Measurements from ENCODE around the gene SAP30BP.

Gene SAP30BP

GRCh38 chr17:75738218-75738802 is 71.2 kb downstream of the SAP30BP start:
- Histone ChIP-seq H3K4me2 (ENCODE audit: insufficient read depth, low read length) (no peak overlapping the region), H3K4me3 (ENCODE audit: low read depth in 1 of 2, low read length in 2 of 2) (no peak overlapping the region), H4K20me1 (ENCODE audit: insufficient read depth, low read length) (0 out of 2 replicates have a peak, but pooled peaks cover 4% of the 10 kb centered on the region), H3K27ac (ENCODE audit: low read length) (no peak overlapping the region), H3K9ac (ENCODE audit: low read depth, low read length) (no peak overlapping the region), H3K4me1 (ENCODE audit: insufficient read depth, low read length) (peaks cover 5% of the 10 kb centered on the region; the same call in 1 of the 2 replicates), H3K27me3 (ENCODE audit: insufficient read depth, low read length, poor library complexity) (no peaks in the 10 kb centered on the region), H3K79me2 (ENCODE audit: insufficient read depth, low read length) (no peaks in the 10 kb centered on the region), H3K36me3 (ENCODE audit: insufficient read depth, low read length) (no peaks in the 10 kb centered on the region), H2AFZ (ENCODE audit: low read depth, low read length) (no peak overlapping the region), H3K9me3 (ENCODE audit: insufficient read depth, low read length, severe bottlenecking) (no peaks in the 10 kb centered on the region)
- ATAC-seq (ENCODE audit: insufficient read depth, low read depth): no peak
- no peak for TF ChIP-seq CTCF (IDR thresholded peaks at IDR 0.05; ENCODE audit: borderline replicate concordance, extremely low read depth, low read length, poor library complexity, severe bottlenecking)
- no peak for TF ChIP-seq EZH2 (IDR thresholded peaks at IDR 0.05; ENCODE audit: borderline replicate concordance, low read depth, low read length, severe bottlenecking)
- no peak for DNase-seq

GRCh38 chr17:75739174-75739573 is 72.0 kb downstream of the SAP30BP start:
- no peaks in the 10 kb centered on the region for H3K9me3 ChIP-seq (ENCODE audit: insufficient read depth, low read length, severe bottlenecking)
- H3K27me3 ChIP-seq (ENCODE audit: insufficient read depth, low read length, poor library complexity): no peaks in the 10 kb centered on the region
- DNase-seq: no peak
- peaks cover 5% of the 10 kb centered on the region; the same call in 1 of the 2 replicates for H3K4me1 ChIP-seq (ENCODE audit: insufficient read depth, low read length)
- ATAC-seq (ENCODE audit: insufficient read depth, low read depth): no peak
- H3K4me3 ChIP-seq (ENCODE audit: low read depth in 1 of 2, low read length in 2 of 2): no peak overlapping the region
- no peak overlapping the region for H2AFZ ChIP-seq (ENCODE audit: low read depth, low read length)
- H4K20me1 ChIP-seq (ENCODE audit: insufficient read depth, low read length): 0 out of 2 replicates have a peak, but pooled peaks cover 4% of the 10 kb centered on the region
- H3K9ac ChIP-seq (ENCODE audit: low read depth, low read length): no peak overlapping the region
- TF ChIP-seq EZH2 (IDR thresholded peaks at IDR 0.05; ENCODE audit: borderline replicate concordance, low read depth, low read length, severe bottlenecking): no peak
- no peak for TF ChIP-seq CTCF (IDR thresholded peaks at IDR 0.05; ENCODE audit: borderline replicate concordance, extremely low read depth, low read length, poor library complexity, severe bottlenecking)
- H3K27ac ChIP-seq (ENCODE audit: low read length): no peak overlapping the region
- no peak overlapping the region for H3K4me2 ChIP-seq (ENCODE audit: insufficient read depth, low read length)
- no peaks in the 10 kb centered on the region for H3K36me3 ChIP-seq (ENCODE audit: insufficient read depth, low read length)
- no peaks in the 10 kb centered on the region for H3K79me2 ChIP-seq (ENCODE audit: insufficient read depth, low read length)

GRCh38 chr17:75739801-75740200 is 72.7 kb downstream of the SAP30BP start:
- TF ChIP-seq CTCF (IDR thresholded peaks at IDR 0.05; ENCODE audit: borderline replicate concordance, extremely low read depth, low read length, poor library complexity, severe bottlenecking) (no peak), EZH2 (IDR thresholded peaks at IDR 0.05; ENCODE audit: borderline replicate concordance, low read depth, low read length, severe bottlenecking) (no peak)
- Histone ChIP-seq H2AFZ (ENCODE audit: low read depth, low read length) (no peak overlapping the region), H4K20me1 (ENCODE audit: insufficient read depth, low read length) (0 out of 2 replicates have a peak, but pooled peaks cover 4% of the 10 kb centered on the region), H3K79me2 (ENCODE audit: insufficient read depth, low read length) (no peaks in the 10 kb centered on the region), H3K4me2 (ENCODE audit: insufficient read depth, low read length) (no peak overlapping the region), H3K9ac (ENCODE audit: low read depth, low read length) (no peak overlapping the region), H3K27ac (ENCODE audit: low read length) (no peak overlapping the region), H3K4me1 (ENCODE audit: insufficient read depth, low read length) (0 out of 2 replicates have a peak, but pooled peaks cover 1% of the 10 kb centered on the region), H3K4me3 (ENCODE audit: low read depth in 1 of 2, low read length in 2 of 2) (no peak overlapping the region), H3K9me3 (ENCODE audit: insufficient read depth, low read length, severe bottlenecking) (no peaks in the 10 kb centered on the region), H3K27me3 (ENCODE audit: insufficient read depth, low read length, poor library complexity) (no peaks in the 10 kb centered on the region), H3K36me3 (ENCODE audit: insufficient read depth, low read length) (no peaks in the 10 kb centered on the region)
- ATAC-seq (ENCODE audit: insufficient read depth, low read depth) (no peak), DNase-seq (no peak)
